ENCODE results near the gene LRRK2. TPM values are rescaled to one million over a fixed set of nuclear protein-coding genes. Genes with fewer than 3 reads are reported as not detected.

The LRRK2 gene
- total and polyA plus RNA-seq, 2 of the 8 experiments (the other 6 are each of a cell fraction or from before 2014, with no cell fraction given), result 0.06 to 0.13 TPM

GRCh38 chr12:40228727-40229126 lies 3.9 kb downstream of the LRRK2 start:
- Histone ChIP-seq H2AFZ (ENCODE audit: low read length) (no peak overlapping the region), H3K4ac (replicated peaks; ENCODE audit: insufficient read length, low read depth, low read length) (no peak overlapping the region), H3K27ac (ENCODE audit: low read depth, low read length) (no peak overlapping the region), H3K23me2 (ENCODE audit: low read depth, low read length) (peaks cover 6% of the 10 kb centered on the region; the same call in 1 of the 2 replicates), H4K20me1 (replicated peaks in 1 of 2; ENCODE audit: control insufficient read depth in 1 of 2, insufficient read depth in 2 of 2, low read length in 2 of 2) (no peaks in the 10 kb centered on the region), H3K27me3 (replicated peaks in 1 of 4; ENCODE audit: control insufficient read depth in 3 of 4, extremely low read depth in 1 of 4, insufficient read depth in 3 of 4, low read length in 3 of 4) (peaks cover 0 to 21% (median 11%) of the 10 kb centered on the region in 4 experiments; a peak in 4 of 7 replicates), H3K23ac (ENCODE audit: insufficient read length) (no peak overlapping the region), H3K36me3 (ENCODE audit: control insufficient read depth in 2 of 4, insufficient read depth in 4 of 4, low read length in 3 of 4) (no peaks in the 10 kb centered on the region), H3K79me2 (ENCODE audit: control insufficient read depth in 1 of 2, insufficient read depth in 2 of 2, low read length in 2 of 2) (no peaks in the 10 kb centered on the region), H3K56ac (replicated peaks; ENCODE audit: insufficient read length, low read depth, low read length) (no peak overlapping the region), H4K8ac (ENCODE audit: extremely low read depth, insufficient read depth, low read length) (no peak overlapping the region), H4K91ac (replicated peaks; ENCODE audit: insufficient read length, low read length) (no peak overlapping the region), H2BK5ac (ENCODE audit: low read depth, low read length) (no peak overlapping the region), H3K4me3 (ENCODE audit: extremely low read depth in 1 of 4, insufficient read depth in 2 of 4, low read depth in 3 of 4, low read length in 4 of 4) (no peak overlapping the region), H2BK12ac (ENCODE audit: low read depth, low read length) (no peak overlapping the region), H2BK120ac (replicated peaks; ENCODE audit: low read depth, low read length) (no peak overlapping the region), H2BK15ac (ENCODE audit: low read length) (no peak overlapping the region), H3K14ac (ENCODE audit: insufficient read length) (no peak overlapping the region), H3K9me3 (ENCODE audit: insufficient read depth in 2 of 2, low read depth in 1 of 2, low read length in 1 of 2) (no peaks in the 10 kb centered on the region), H3K79me1 (ENCODE audit: low read depth, low read length) (no peaks in the 10 kb centered on the region), H2BK20ac (ENCODE audit: low read length) (no peak overlapping the region), H3K4me1 (replicated peaks in 1 of 4; ENCODE audit: control insufficient read depth in 3 of 4, insufficient read depth in 4 of 4, low read length in 3 of 4) (no peaks in the 10 kb centered on the region; a peak in 2 of 7 replicates), H2AK5ac (ENCODE audit: low read depth, low read length) (no peak overlapping the region), H3K4me2 (ENCODE audit: insufficient read depth in 1 of 2, low read depth in 2 of 2, low read length in 2 of 2) (no peak overlapping the region), H4K5ac (ENCODE audit: insufficient read length, low read depth, low read length) (no peak overlapping the region), H3K18ac (ENCODE audit: extremely low read depth, low read length) (no peak overlapping the region), H3K9ac (replicated peaks in 1 of 4; ENCODE audit: extremely low read depth in 1 of 4, low read depth in 3 of 4, low read length in 3 of 4) (no peak overlapping the region)
- TF ChIP-seq BCL11A (IDR thresholded peaks at IDR 0.05; ENCODE audit: low read depth in 2 of 2, low read length in 2 of 2) (no peak), EP300 (IDR thresholded peaks at IDR 0.05; ENCODE audit: borderline replicate concordance in 1 of 2, low read depth in 2 of 2, low read length in 2 of 2) (no peak), TAF7 (optimal IDR thresholded peaks at IDR 0.05; ENCODE audit: borderline replicate concordance, low read depth, low read length) (no peak), HDAC2 (IDR thresholded peaks at IDR 0.05; ENCODE audit: borderline replicate concordance in 1 of 2, low read depth in 2 of 2, low read length in 2 of 2) (no peak), RBBP5 (IDR thresholded peaks at IDR 0.05; ENCODE audit: borderline replicate concordance, low read depth, low read length) (no peak), CBX8 (IDR thresholded peaks at IDR 0.05; ENCODE audit: borderline replicate concordance, low read depth, low read length) (no peak), USF2 (IDR thresholded peaks at IDR 0.05; ENCODE audit: low read length) (no peak), NANOG (IDR thresholded peaks at IDR 0.05; ENCODE audit: insufficient read depth, low read depth, low read length, poor library complexity, severe bottlenecking) (no peak), ZNF274 (IDR thresholded peaks at IDR 0.05; ENCODE audit: borderline replicate concordance, extremely low read depth, low read length) (no peak), EGR1 (IDR thresholded peaks at IDR 0.05; ENCODE audit: borderline replicate concordance, low read depth, low read length) (no peak), POU5F1 (IDR thresholded peaks at IDR 0.05; ENCODE audit: low read depth, low read length) (no peak), SAP30 (IDR thresholded peaks at IDR 0.05; ENCODE audit: insufficient read depth, insufficient replicate concordance, low read length) (no peak)
- ChIA-PET POLR2A (ENCODE audit: partially characterized antibody) (no interaction called here), CTCF (ENCODE audit: partially characterized antibody) (no interaction called here)
- DNase-seq (ENCODE audit: low read depth in 1 of 2, low spot score in 2 of 2), result no peak
- no peak for FAIRE-seq
- WGBS, 2 experiments (ENCODE audit: extremely low coverage in 1 of 2, insufficient coverage in 1 of 2, insufficient read length in 1 of 2, insufficient replicate concordance in 2 of 2, low coverage in 1 of 2, low lambda C conversion rate in 2 of 2, missing lambda C conversion rate in 1 of 2), result 95% methylated on average over 3 of the region's 3 CpGs; no CpG with 5 or more reads in 1 of the 2 experiments
